HG03175 (cell line): Measurements from ENCODE around the gene RFX2.
"Not testable (repeated sequence)": the region's sequence is repeated elsewhere in the genome, so short reads cannot be mapped to it uniquely, and the experiment has no call there.

Source experiments
- ATAC-seq: cut with Tn5 transposase; IDR thresholded peaks from one replicate; pipeline ENCODE4 v1.9.1; 2021; ENCODE audit warnings: mild to moderate bottlenecking, moderate library complexity; ENCODE audit not compliant: unreplicated experiment

RFX2 gene

DNA sequence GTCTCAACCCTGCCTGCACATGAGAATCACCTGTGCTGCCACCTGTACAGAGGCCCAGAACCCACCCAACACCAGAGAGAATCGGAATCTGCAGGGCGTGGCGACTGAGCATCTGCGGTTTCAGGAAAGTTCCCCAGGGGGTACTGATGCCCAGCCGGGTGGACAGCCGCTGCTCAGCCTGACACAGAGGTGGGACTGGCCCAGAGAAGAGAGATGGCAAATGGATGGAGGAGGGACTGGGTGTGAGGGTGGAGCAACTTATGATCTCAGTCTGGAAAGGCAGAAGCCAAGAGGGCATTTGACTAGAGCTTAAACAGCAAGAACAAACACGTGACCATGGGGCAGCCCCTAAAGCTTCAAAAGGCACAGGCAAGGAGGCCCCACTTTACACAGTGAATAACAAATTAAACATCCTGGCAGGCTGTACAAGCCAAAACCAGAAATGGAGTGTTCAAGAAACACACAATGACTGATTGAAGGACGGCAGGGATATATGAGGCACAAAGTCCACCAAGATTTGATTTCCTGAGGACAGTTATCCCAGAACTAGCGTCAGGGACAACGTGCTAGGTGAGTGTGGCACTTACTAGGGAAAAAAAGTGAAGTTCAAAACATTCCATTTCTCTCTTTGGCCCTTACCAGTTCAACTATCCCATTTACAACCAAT lies 135.4 kb downstream of the RFX2 start:
- no peak for ATAC-seq

DNA sequence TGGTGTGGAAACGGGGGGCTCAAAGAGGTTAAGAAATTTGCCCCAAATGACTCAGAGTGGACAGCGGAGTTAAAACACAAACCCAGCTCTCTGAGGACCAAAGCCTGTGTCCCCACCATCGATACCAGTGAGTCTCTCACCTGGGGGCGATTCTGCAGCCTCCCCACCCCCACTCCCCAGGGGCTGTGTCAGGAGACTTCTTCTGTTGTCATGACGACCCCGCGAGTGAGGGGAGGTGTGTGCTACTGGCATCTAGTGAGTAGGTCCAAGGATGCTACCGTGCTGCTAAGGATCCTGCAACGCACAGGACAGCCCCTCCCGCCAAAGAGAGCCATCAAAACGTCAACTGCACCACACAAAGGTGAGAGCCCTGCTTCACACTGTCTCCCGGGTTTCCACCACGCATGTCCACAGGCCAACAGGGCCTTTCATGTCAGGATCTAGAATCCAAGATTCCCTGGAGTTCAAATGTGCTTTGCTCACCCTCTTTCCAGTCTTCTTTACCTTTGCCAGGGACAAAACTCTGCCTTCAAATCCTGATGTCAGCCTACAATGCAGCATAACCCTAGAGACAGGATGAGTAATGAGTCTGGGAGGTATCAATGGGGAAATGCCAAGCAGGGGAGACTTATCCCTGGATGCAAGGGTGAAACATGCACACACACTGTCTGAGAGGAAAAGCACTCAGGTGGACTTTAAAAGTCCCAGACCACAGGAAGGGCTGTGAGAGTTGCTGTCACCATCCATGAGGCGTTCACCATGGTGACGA lies 136.2 kb downstream of the RFX2 start:
- ATAC-seq, result no peak

DNA sequence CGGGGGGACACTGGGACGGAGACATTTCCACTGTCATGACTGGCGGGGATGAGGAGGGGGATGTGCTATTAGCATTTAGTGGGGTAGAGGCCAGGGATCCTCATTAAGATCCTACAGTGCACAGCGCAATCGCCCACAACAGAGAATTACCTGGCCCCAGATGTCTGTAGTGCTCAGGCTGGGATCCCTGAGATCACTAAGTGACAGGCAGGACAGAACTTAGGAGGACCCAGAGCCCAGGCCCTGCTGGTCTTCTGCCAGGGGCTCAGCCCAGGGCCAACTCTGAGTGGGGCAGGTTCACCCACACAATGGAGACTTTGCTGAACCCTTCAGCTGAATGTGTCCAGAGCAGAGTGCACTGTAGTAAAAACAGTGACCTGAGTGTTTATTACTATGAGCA lies 136.9 kb downstream of the RFX2 start:
- no peak for ATAC-seq

DNA sequence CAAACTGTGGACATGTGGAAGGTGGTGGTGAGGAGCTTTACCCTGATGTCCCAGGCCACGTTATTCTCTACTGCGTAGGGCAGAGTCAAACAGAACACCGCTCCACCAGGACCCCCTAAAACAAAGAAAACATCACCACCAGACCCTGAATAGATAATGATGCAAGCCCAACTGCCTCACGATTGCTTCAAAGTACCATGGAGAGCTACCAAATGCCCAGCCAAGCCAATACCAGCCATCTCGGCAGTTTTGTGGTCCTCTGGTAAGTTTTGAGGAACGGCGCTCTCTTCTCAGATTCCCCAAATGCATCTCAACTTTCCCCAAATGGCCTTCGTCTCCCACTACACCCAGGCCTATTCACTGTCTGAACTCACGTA lies 138.0 kb downstream of the RFX2 start:
- ATAC-seq, result no peak

DNA sequence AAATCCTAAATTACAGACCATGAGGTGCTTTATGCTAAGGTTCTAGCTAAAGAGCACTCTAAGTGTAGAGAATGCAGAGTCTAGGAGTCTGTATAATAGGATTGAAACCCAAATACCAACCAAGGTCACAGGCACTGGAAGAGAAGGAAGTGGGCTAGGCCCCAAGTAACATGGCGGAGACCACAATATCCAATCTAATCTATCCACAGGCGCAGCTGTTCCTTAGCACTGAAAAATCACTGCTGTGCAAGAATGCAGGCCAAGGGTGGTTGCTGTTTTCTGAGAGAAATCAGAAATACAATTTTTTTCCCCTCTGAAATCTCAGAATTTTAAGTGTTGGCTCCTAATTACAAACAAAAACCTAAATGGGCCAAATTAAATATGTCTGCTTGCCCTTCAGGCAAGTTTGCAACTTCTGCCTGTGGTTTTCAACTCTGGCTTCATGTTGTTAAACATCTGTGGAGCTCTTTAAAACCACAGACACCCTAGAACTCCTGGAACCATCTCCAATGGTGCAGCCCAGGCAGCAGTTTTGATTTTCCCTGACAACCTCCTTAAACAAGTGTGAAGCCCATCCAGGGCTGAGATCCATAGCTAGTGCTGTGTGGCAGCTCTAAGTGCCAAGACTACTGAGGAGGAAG lies 138.5 kb downstream of the RFX2 start:
- no peak for ATAC-seq

DNA sequence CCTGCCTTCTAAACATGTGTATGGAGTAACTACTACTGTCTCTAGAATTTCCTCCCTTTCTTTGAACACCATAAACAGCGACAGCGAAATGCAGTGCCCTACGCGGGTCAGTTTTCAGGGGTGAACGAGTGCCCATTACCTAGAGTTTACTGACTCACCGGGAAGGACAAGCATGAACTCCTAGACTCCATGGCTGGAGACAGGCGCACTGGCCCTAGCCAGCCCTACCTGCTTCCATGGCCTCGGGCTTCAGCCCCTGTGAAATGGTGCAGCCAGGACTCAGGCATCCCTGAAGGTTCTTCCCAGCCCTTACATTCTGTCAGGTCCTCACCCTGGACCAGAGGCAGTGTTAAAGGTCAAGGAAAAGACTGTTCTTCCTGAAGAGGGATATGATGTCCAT lies 140.8 kb downstream of the RFX2 start:
- ATAC-seq, result no peak

DNA sequence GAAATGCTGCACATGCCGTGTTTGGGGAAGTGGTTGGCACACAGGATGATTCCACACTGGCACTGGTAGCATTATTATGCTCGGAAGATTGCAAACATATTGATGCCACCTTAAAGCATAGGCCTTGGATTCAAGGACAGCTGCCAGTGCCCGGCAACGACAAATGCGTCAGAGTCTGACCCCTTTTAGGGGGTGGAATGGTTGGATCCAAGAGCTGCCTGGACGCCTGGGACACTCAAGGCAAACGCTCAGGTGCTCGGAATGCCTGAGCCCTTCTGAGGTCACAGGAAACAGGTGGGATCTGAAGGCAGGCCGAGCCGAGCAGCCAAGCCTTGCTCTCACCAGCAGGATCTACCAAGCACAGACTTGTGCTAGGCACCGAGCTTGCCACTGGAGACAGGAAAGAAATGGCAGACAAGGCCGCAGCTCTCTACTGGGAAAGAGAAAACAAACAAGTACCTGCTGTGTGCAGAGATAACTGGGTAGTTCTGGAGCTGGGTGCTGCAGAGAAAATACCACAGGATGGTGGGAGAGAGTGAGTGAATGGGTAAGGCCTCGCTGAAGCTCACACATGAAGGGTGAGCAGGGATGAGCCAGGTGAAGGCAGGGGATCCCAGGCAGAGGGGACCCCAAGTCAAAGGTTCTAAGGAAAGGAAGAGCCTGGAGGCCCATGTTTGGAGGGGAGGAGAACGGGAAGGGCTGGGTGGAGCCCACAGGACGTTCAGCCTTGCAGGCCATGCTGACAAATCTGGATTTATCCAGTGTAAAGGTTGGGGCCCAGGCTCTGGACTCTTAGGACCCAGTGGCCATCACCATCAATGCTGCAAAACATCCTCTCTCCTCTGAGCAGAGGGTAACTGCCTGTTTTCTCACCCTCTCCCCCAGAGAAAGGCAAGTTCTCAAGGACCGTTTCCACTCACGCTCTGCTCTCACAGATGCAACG lies 141.6 kb downstream of the RFX2 start:
- no peak for ATAC-seq

DNA sequence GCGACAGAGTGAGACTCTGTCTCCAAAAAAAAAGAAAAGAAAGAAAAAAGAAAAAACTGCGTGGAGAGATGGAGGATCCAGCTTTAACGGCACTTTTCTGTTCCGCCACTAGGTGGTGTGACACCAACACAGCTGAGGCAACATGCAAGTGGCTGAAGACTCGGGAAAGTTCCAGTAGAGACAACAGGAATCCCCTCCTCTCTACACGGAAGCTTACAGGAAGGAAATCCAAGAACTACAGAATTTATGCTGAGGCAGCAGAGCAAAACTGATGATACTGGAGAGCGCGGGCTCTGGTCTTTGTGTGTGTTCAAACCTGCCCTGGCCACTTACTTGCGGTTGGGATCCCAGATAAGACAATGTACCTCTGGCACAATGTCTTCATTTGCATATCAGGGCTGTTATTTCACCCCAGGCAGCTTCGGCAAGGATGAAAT lies 142.3 kb downstream of the RFX2 start:
- ATAC-seq, result no peak

DNA sequence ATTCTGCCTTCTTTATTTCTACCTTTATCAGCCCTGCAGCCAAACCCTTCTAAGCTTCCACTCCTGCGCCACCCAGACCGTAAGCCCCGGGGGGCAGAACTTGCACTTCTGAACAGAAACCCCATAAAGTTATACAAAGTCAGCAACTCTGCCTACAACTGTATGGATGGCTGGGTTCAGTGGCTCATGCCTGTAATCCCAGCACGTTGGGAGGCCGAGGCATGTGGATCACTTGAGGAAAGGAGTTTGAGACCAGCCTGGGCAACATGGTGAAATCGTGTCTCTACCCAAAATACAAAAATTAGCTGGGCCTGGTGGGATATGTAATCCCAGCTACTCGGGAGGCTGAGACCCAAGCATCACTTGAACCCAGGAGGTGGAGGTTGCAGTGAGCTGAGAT lies 142.7 kb downstream of the RFX2 start:
- ATAC-seq, result no peak

DNA sequence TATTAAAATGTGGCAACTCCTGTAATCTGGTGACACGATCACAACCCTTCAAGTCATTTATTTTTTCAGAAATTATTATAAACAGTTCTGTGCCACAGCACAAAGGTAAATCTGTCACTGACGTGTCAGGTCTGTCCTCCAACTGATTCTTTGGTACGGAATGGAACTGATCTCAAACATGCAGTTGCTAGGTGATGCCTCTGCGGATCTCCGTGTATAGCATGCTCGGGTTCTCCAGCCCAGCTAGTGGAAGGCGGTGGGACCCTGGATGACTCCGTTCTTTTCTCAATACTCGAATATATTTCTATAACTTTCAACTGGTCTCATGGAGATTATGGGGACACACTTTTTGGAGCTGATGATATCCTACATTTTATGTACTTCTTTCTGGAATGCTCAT lies 143.4 kb downstream of the RFX2 start:
- ATAC-seq, result no peak

DNA sequence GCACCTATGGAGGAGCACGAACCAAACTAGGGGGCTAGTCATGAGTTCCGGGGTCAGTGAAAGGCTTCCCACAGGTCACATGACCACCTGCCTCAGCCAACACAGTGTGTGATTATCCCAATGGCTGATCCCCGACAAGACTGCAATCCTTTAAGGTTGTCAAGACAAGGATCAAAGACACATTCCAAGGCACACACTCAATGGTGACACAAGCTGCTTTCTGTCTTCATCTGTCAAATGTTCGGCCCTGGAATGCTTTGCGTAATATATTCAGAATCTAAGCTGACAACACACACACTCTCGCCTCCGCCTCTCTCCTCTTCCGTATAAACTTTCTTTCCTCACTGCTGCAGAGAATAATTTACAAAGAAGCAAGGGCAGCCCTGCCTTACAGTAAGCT lies 144.1 kb downstream of the RFX2 start:
- no peak for ATAC-seq

DNA sequence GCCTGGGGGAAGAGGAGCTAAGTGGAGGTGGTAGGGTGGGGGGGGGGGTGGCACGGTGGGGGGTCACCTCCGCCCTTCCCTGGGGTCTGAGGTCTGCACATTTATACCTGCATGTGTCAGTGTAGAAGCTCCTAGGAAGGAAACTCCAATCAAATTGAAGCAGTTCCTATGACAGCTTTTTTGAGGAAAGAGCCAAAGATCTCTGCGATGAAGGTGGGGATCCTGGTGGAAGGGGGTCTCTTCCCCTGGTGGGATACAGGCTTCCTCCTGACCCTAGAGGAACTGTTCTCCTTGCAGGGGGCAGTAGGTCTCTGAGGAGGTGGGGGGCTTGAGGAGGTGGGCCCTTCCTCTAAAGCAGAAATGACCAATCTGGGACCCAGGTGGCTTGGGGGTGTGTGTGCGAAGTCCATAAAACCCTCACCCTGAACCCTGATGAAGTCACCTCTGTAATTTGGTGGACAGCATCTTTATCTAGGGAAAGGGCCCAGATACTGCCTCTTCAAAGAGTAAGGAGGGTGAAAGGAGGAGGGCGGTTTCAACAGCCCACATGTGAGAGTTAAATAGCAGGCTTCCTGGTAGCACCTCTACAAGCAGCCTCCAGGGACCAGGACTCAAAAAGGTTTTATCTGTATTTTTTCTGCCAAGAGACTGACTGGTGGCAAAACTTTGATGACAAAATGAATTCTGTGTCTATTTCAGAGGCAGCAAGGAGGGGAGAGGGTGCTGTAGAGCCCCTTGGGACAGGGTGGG lies 145.3 kb downstream of the RFX2 start:
- no peak for ATAC-seq

DNA sequence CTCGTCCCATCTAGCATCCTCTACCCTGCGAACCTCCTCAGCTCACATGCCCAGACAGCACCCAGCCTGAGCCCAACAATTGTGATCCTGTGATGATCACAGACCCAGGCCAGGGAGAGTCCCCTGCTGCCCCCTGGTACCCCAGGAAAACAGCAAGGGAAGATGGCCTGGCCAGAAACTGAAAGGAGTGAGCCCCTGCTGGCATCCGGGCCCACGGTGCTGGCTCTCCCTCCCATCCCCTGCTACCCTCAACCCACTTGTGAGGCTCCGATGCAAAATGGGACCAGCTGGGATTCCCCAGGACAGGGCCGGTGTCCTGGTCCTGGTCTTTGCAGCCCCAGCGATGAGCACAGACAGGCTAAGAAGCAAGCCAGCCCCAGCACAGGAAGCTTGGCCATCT lies 146.4 kb downstream of the RFX2 start:
- no peak for ATAC-seq

DNA sequence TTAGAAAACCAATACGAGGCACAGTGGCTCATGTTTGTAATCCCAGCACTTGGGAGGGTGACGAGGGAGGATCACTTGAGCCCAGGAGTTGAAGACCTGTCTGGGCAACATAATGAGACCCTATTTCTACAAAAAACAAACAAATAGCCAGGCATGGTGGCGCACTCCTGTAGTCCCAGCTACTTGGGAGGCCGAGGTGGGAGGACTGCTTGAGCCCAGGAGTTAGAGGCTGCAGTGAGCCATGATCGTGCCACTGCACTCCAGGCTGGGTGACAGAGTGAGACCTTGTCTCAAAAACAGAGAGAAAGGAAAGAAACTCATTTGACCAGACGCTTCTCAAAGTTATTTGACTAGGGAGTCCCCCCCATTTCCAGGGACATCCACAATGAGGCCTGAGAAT lies 147.0 kb downstream of the RFX2 start:
- not testable (repeated sequence) for ATAC-seq

DNA sequence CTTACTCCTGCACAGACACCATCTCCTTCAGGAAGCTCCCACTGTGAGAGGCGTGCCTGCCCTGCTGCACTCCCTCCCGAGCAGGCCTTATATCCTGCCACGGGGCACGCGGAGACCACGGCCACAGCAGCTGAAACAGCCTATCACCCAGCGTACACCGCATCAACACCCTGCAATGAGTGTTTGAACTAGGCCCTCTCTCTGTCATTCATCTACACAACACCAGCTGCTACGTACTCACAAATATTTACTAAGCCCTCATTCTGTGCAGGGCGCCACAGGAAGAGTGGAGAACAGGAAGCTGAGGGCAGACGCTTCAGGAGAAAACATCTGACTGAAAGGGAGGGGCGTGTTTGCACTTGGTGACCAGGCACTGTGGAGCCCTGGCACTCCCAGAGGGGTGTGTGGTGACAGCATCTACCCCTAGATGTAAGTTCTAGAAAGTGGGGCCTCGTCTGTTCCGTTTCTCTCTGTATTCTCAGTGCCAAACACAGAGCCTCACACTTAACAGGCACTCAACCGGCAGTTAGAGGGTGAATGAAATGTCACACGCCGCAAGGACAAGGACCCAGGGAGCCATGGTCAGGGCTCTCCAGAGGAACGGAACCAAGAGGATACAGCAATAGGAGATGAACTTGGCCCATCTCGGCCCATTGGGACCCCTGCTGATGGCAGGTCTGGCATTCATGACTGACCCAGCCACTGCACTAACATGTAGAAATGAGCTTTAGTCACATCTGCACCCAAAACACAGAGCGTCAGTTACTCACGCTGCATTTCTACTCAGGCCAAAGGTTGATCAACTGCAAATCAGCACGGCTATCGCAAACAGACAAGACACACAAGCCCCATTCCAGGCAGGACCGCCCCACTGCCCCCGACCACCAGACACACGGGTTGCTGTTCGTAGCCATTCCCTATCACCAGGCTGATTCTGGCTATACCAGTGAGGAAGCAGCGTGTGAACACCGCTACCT lies 148.0 kb downstream of the RFX2 start:
- ATAC-seq, result peak; percentile 62

DNA sequence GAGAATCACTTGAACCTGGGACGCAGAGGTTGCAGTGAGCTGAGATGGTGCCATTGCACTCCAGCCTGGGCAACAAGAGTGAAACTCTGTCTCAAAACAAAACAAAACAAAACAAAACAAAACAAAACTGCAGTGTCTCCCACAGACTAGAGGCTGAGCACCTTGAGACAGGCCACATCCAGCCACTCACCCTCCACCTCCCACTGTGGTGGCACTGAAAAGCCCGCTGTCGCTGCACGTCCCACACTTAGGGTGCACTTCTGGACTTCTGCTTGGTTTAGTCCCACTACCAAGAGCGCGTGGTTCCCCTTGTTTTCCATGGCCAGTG lies 148.7 kb downstream of the RFX2 start:
- peak; percentile 36 for ATAC-seq

DNA sequence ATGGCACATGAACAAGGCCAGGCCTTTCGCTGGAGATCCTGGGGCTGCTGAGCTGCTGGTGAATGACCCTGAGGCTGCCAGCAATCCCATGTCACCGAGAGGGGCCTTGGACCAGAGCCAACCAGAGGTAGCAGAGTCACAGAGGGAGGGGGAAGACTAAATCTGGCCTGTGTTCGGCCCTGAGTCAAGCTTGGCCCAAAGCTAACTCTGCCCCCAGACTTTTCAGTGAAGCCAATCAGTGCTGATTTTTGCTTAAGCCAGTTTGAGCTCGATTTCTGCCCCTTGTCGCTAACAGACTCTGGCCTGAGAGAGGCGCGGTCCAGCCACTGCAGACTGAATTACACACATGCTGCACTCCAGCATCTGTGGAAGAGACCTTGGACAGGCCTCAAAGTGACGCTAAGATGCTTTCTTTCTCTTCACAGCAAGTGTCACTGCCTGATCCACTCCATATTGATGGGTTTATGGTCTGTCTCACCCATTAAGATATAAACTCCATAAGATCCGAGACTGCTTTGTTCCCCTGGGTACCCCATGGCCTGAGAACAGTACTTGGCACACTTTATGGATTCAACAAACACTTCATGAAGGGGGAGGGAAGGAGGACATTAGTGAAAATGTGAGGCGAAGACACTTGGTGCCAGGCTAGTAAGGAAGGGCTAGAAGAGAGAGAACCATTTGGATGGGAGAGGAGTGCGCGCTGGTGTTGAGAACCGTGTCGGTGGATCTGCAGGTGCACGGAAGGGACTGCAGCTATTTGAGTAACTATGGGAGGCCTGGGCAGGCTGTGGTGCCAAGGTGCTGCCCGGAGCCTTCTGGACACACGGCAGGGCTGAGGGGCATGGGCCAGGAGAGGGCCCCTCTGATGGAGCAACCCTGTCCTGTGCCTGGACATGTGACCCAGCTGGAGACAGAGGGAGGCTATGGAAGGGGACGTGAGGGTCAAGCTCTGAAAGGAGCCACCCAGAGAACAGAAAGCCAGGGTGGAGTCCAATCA lies 150.0 kb downstream of the RFX2 start:
- ATAC-seq, result no peak
